DOHH2 (cell line): ENCODE results near the gene YIPF5.

Experiments used
- H3F3A ChIP-seq: fragments of 200-600 bp; sonication (generic), shearing (Covaris generic); 2 replicates; pipeline ENCODE4 v1.6.0; 2016; ENCODE audit warnings: antibody characterized with exemption, mild to moderate bottlenecking; ENCODE audit not compliant: control insufficient read depth, insufficient read depth
- H3K27ac ChIP-seq: fragments of 200-600 bp; sonication (generic); 2 replicates; pipeline ENCODE4 v1.5.1; 2014; ENCODE audit warnings: low read depth, mild to moderate bottlenecking, low read length, moderate library complexity
- H3K27me3 ChIP-seq: fragments of 200-600 bp; sonication (generic); 2 replicates; pipeline ENCODE4 v1.6.1; 2014; ENCODE audit warnings: mild to moderate bottlenecking, low read length, mixed read lengths; ENCODE audit not compliant: control insufficient read depth
- H3K36me3 ChIP-seq: fragments of 200-600 bp; sonication (generic); 2 replicates; pipeline ENCODE4 v1.6.1; 2014; ENCODE audit warnings: mild to moderate bottlenecking, low read length, moderate library complexity, mixed read lengths; ENCODE audit not compliant: control insufficient read depth
- H3K4me1 ChIP-seq: fragments of 200-600 bp; sonication (generic); 2 replicates; pipeline ENCODE4 v1.6.1; 2014; ENCODE audit warnings: mild to moderate bottlenecking, low read length, mixed read lengths; ENCODE audit not compliant: control insufficient read depth
- H3K4me2 ChIP-seq: fragments of 200-600 bp; sonication (generic); 2 replicates; pipeline ENCODE4 v1.6.0; 2014; ENCODE audit warnings: mild to moderate bottlenecking, low read length, moderate library complexity
- H3K4me3 ChIP-seq: fragments of 200-600 bp; sonication (generic); 2 replicates; pipeline ENCODE4 v1.5.1; 2014; ENCODE audit warnings: mild to moderate bottlenecking, low read length, mixed read lengths
- H3K79me2 ChIP-seq: fragments of 200-600 bp; sonication (generic); 2 replicates; pipeline ENCODE4 v1.6.1; 2014; ENCODE audit warnings: mild to moderate bottlenecking, low read length, mixed read lengths; ENCODE audit not compliant: control insufficient read depth
- H3K9me2 ChIP-seq: fragments of 200-600 bp; sonication (generic); replicated peaks from 2 replicates; pipeline ENCODE4 v1.6.1; 2014; ENCODE audit warnings: mild to moderate bottlenecking, low read length, mixed read lengths; ENCODE audit not compliant: control insufficient read depth
- H3K9me3 ChIP-seq: fragments of 200-600 bp; sonication (generic); 2 replicates; pipeline ENCODE4 v1.6.1; 2014; ENCODE audit warnings: antibody characterized with exemption, low read length, mixed read lengths; ENCODE audit not compliant: control insufficient read depth, insufficient read depth
- H4K20me1 ChIP-seq: fragments of 200-600 bp; sonication (generic); 2 replicates; pipeline ENCODE4 v1.6.0; 2014; ENCODE audit warnings: low read depth, mild to moderate bottlenecking, antibody characterized with exemption, low read length, moderate library complexity; ENCODE audit not compliant: control insufficient read depth, insufficient read depth
- CTCF ChIP-seq: fragments of 200-600 bp; sonication (generic); IDR thresholded peaks from one replicate; pipeline ENCODE4 v1.5.1; 2014; ENCODE audit warnings: antibody characterized with exemption, mild to moderate bottlenecking, low read depth, low read length; ENCODE audit not compliant: poor library complexity, severe bottlenecking
- EZH2phosphoT487 ChIP-seq: fragments of 200-600 bp; sonication (generic); IDR thresholded peaks from 2 replicates; pipeline ENCODE4 v1.6.1; 2017; ENCODE audit warnings: borderline replicate concordance, mild to moderate bottlenecking, antibody characterized with exemption, low read length, moderate library complexity, mixed read lengths

The YIPF5 gene

DNA sequence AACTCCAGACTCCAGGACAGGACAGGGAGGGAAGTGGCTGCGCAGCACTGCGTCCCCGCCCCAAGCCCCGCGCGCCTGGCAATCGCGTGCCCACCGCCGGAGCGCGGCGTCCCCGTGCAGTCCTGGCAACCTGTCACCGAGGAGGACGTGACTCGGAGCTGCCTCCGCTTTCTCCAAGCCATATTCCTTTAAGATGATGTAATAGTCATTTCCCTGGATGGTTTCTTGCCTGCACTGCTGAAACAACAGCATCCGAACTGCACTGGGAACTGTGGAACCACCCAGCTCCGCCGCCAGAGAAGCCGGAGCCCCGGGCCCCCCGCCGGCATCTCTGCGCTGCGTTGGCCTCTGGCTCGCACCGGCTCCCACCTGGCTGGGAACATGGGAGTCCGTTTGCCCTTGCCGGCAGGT is 34.7 kb upstream of the YIPF5 start:
- no peaks in the 10 kb centered on the region for H3K79me2 ChIP-seq
- H3K4me3 ChIP-seq, result no peak overlapping the region
- TF ChIP-seq EZH2phosphoT487 (no peak), CTCF (no peak)
- H3K4me2 ChIP-seq, result no peak overlapping the region
- H4K20me1 ChIP-seq, result no peaks in the 10 kb centered on the region
- H3K27me3 ChIP-seq, result peaks cover 16% of the 10 kb centered on the region
- H3K4me1 ChIP-seq, result no peaks in the 10 kb centered on the region
- H3K9me2 ChIP-seq, result no peaks in the 10 kb centered on the region
- H3K27ac ChIP-seq, result no peak overlapping the region
- no peaks in the 10 kb centered on the region for H3K36me3 ChIP-seq
- H3F3A ChIP-seq, result no peaks in the 10 kb centered on the region
- no peaks in the 10 kb centered on the region for H3K9me3 ChIP-seq

DNA sequence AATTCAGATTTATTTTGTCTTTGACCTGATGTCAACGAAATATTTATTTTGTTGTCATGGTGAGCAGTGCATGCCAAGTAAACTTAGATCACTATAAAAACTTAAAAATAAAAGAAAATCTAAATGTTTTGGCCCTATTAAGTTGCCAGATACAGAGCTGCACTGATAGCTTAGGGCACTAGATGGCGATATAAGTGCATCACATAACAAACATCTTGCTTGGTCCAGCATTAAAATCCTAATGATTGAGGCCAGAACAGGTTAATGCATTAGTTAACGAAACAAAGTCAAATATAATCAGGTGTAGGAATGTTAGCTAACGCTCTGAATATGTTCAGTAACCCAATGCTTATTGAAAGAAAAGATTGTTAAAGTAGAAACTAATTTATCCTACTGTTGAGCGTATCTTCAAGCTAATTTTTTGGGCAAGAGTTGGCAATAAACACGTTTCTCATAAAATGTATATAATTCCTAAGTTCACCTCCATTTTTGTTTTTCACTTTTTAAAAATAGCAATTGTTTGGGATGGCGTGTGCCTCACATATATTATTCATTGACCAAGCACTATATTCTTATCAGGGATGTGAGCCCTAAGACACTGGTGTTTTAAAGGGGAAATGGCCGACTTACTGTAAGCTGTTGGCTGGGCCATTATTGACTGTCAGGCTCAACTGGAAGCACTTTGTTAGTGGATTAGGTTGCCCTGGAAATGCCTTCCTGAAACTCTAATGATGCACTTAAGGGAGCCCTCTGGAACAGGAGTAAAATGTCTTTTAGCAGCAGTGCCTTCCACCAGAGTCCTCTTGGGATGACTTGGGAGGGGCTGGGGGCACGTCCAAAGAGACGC is 33.5 kb upstream of the YIPF5 start:
- no peaks in the 10 kb centered on the region for H3F3A ChIP-seq
- H4K20me1 ChIP-seq, result no peaks in the 10 kb centered on the region

GRCh38 chr5:144202726-144203125 is 32.3 kb upstream of the YIPF5 start:
- no peak for TF ChIP-seq CTCF
- TF ChIP-seq EZH2phosphoT487, result no peak
- Histone ChIP-seq H3K4me1 (no peaks in the 10 kb centered on the region), H3K9me3 (no peaks in the 10 kb centered on the region), H3K4me2 (no peak overlapping the region), H3K36me3 (no peaks in the 10 kb centered on the region), H3K4me3 (no peak overlapping the region), H3K27ac (no peak overlapping the region), H3F3A (no peaks in the 10 kb centered on the region), H3K79me2 (no peaks in the 10 kb centered on the region), H3K9me2 (no peaks in the 10 kb centered on the region), H4K20me1 (no peaks in the 10 kb centered on the region), H3K27me3 (peaks cover 14% of the 10 kb centered on the region)

More for the DNA sequence above, 33.5 kb upstream of the YIPF5 start:
- Histone ChIP-seq H3K27ac (no peak overlapping the region), H3K4me2 (no peak overlapping the region), H3K4me3 (no peak overlapping the region), H3K36me3 (no peaks in the 10 kb centered on the region), H3K9me2 (no peaks in the 10 kb centered on the region), H3K27me3 (peaks cover 16% of the 10 kb centered on the region), H3K79me2 (no peaks in the 10 kb centered on the region), H3K9me3 (no peaks in the 10 kb centered on the region), H3K4me1 (no peaks in the 10 kb centered on the region)
- TF ChIP-seq EZH2phosphoT487, result no peak
- TF ChIP-seq CTCF, result peak; percentile 72
